B cell (primary cell): ENCODE measurements around the gene PCDH7. TPM values are rescaled to one million over a fixed set of nuclear protein-coding genes. Genes with fewer than 3 reads are reported as not detected.

Source experiments
- ATAC-seq: fragments of 200-7000 bp; cut with Tn5 transposase; one replicate; pipeline ENCODE4 v1.10.0; 2021; ENCODE audit warnings: low read depth, mild to moderate bottlenecking, moderate number of reproducible peaks, moderate library complexity
- CTCF ChIA-PET: fragments of 350-600 bp; sonication (Branson Sonifier 250); formaldehyde crosslinking; loops from one replicate; lab custom pipeline; 2021; ENCODE audit warnings: antibody characterized with exemption, inconsistent platforms; lab: Charles Lee
- POLR2A ChIA-PET: fragments of 350-600 bp; sonication (Branson Sonifier 250); formaldehyde crosslinking; loops from one replicate; lab custom pipeline; 2021; ENCODE audit warnings: antibody characterized with exemption; lab: Charles Lee
- DNase-seq: peaks from one replicate; pipeline ENCODE4 v3.0.0; 2013
- H2AFZ ChIP-seq: 2 replicates; pipeline ENCODE4 v1.6.1; 2012; ENCODE audit warnings: mild to moderate bottlenecking, low read depth, low read length; ENCODE audit not compliant: insufficient read depth, poor library complexity, severe bottlenecking
- H3K27ac ChIP-seq, 2 donors: 1 replicate in 1 of 2; 2 replicates in 1 of 2; pipeline ENCODE4 v1.5.1; 2012 to 2013; ENCODE audit warnings: low read length in 2 of 2, mild to moderate bottlenecking in 2 of 2, moderate library complexity in 1 of 2
- H3K27me3 ChIP-seq, 4 experiments: fragments of 200-600 bp in 1 of 4; sonication (generic) in 1 of 4; replicated peaks in 1 of 4; 1 replicate in 2 of 4; 2 replicates in 2 of 4; pipeline versions ENCODE4 v1.6.1 to v1.7.0; 2013 to 2016; ENCODE audit warnings: low read length in 3 of 4, mild to moderate bottlenecking in 2 of 4, mixed read lengths in 1 of 4, moderate library complexity in 1 of 4; ENCODE audit not compliant: insufficient read depth in 4 of 4, control insufficient read depth in 3 of 4; ENCODE audit errors: control extremely low read depth in 1 of 4
- H3K36me3 ChIP-seq, 2 experiments: replicated peaks in 1 of 2; 1 replicate in 1 of 2; 2 replicates in 1 of 2; pipeline versions ENCODE4 v1.6.1 to v1.7.1; 2013; ENCODE audit warnings: low read length in 1 of 2; ENCODE audit not compliant: insufficient read depth in 2 of 2, control insufficient read depth in 1 of 2; ENCODE audit errors: control extremely low read depth in 1 of 2, extremely low read depth in 1 of 2
- H3K4me1 ChIP-seq, 2 donors: fragments of 200-600 bp in 1 of 2; sonication (generic) in 1 of 2; 1 replicate in 1 of 2; 2 replicates in 1 of 2; pipeline versions ENCODE4 v1.5.1 to v1.6.1; 2013 to 2017; ENCODE audit warnings: low read length in 2 of 2; ENCODE audit not compliant: control insufficient read depth in 2 of 2, insufficient read depth in 2 of 2
- H3K4me2 ChIP-seq: replicated peaks from 2 replicates; pipeline ENCODE3; 2012; ENCODE audit warnings: mild to moderate bottlenecking, low read depth, low read length; ENCODE audit not compliant: poor library complexity, severe bottlenecking
- H3K4me3 ChIP-seq, 5 experiments: fragments of 200-600 bp in 1 of 5; sonication (generic) in 1 of 5; 1 replicate in 3 of 5; 2 replicates in 2 of 5; pipeline versions ENCODE4 v1.5.1 to v1.7.0; 2011 to 2016; ENCODE audit warnings: low read length in 4 of 5, mild to moderate bottlenecking in 4 of 5, low read depth in 2 of 5, control low read depth in 1 of 5, moderate library complexity in 1 of 5; ENCODE audit not compliant: insufficient read depth in 1 of 5; ENCODE audit errors: control extremely low read depth in 1 of 5, extremely low read depth in 1 of 5
- H3K79me2 ChIP-seq: fragments of 200-600 bp; sonication (generic); one replicate; pipeline ENCODE4 v1.6.0; 2016; ENCODE audit warnings: low read length; ENCODE audit not compliant: control insufficient read depth, insufficient read depth
- H3K9ac ChIP-seq: fragments of 200-600 bp; sonication (generic); 2 replicates; pipeline ENCODE4 v1.6.1; 2017; ENCODE audit warnings: mild to moderate bottlenecking, low read length, moderate library complexity
- H3K9me3 ChIP-seq, 3 donors: one replicate each; pipeline versions ENCODE4 v1.6.1 to v1.7.1; 2013; ENCODE audit warnings: low read length in 2 of 3; ENCODE audit not compliant: control insufficient read depth in 2 of 3, insufficient read depth in 1 of 3; ENCODE audit errors: control extremely low read depth in 1 of 3
- H4K20me1 ChIP-seq: 2 replicates; pipeline ENCODE4 v1.6.0; 2012; ENCODE audit warnings: mild to moderate bottlenecking, low read length; ENCODE audit not compliant: insufficient read depth, control insufficient read depth, poor library complexity, severe bottlenecking
- H3K27ac Mint-ChIP-seq: one replicate; pipeline ENCODE4 v1.8.0; 2021; ENCODE audit warnings: mixed read lengths
- H3K27me3 Mint-ChIP-seq: one replicate; pipeline ENCODE4 v1.8.0; 2021; ENCODE audit warnings: mixed read lengths
- H3K4me1 Mint-ChIP-seq: one replicate; pipeline ENCODE4 v1.8.0; 2021; ENCODE audit warnings: mixed read lengths
- H3K4me3 Mint-ChIP-seq: one replicate; pipeline ENCODE4 v1.8.0; 2021; ENCODE audit warnings: mixed read lengths
- H3K9me3 Mint-ChIP-seq: one replicate; pipeline ENCODE4 v1.8.0; 2022; ENCODE audit warnings: mixed read lengths; ENCODE audit not compliant: insufficient read depth
- EZH2 ChIP-seq: IDR thresholded peaks from 2 replicates; pipeline ENCODE4 v1.6.1; 2012; ENCODE audit warnings: borderline replicate concordance, low read depth, mild to moderate bottlenecking, moderate library complexity, low read length; ENCODE audit not compliant: insufficient read depth, poor library complexity, severe bottlenecking
- WGBS: methylation state at CpG from one replicate; pipeline ENCODE4 v1.1.5; 2013; ENCODE audit warnings: missing lambda C conversion rate; ENCODE audit not compliant: insufficient coverage; 5-methylcytosine and 5-hydroxymethylcytosine counted together
- intact Hi-C: fragments of 100-400 bp; cut with micrococcal nuclease; formaldehyde crosslinking; loops from one replicate; pipeline ENCODE4 v1.10.0; 2022
- polyA plus RNA-seq: library from polyadenylated mRNA; depleted of rRNA; stranded (reverse); fragments of >200 nt; gene quantifications from 2 replicates; pipeline ENCODE4 v1.2.3, GENCODE V29; 2012
- total RNA-seq, 2 donors: library from RNA; stranded (reverse); fragments of 120-200 nt in 1 of 2; gene quantifications; 1 replicate in 1 of 2; 2 replicates in 1 of 2; pipeline versions ENCODE4 v1.2.3 to v1.2.4, GENCODE V29; 2013 to 2022
- TF ChIP-seq, protein P1 (sequence below): fragments of 200-600 bp; IDR thresholded peaks from one replicate; pipeline ENCODE4 v1.8.0; 2022; ENCODE audit warnings: antibody characterized with exemption, mild to moderate bottlenecking

Gene PCDH7
- total and polyA plus RNA-seq, 2 donors (not counting 1 experiment from before 2014, with no cell fraction given): not detected

DNA sequence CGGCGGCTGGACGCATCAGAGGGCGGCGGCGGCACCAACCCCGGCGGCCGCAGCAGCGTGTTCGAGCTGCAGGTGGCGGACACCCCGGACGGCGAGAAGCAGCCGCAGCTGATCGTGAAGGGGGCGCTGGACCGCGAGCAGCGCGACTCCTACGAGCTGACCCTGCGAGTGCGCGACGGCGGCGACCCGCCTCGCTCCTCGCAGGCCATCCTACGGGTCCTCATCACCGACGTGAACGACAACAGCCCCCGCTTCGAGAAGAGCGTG is 1.9 kb downstream of the PCDH7 start:
- Histone ChIP-seq H3K4me3 (no peak overlapping the region), H3K27ac (no peak overlapping the region), H3K36me3 (no peaks in the 10 kb centered on the region), H3K9me3 (peaks cover 0 to 50% (median 0%) of the 10 kb centered on the region in 3 donors), H4K20me1 (no peaks in the 10 kb centered on the region), H3K4me1 (peaks cover 13% of the 10 kb centered on the region in 2 donors), H2AFZ (no peak overlapping the region), H3K4me2 (peak overlapping the region; percentile 39), H3K79me2 (no peaks in the 10 kb centered on the region), H3K27me3 (peaks cover 0 to 63% (median 20%) of the 10 kb centered on the region in 4 experiments), H3K9ac (no peak overlapping the region)
- DNase-seq: no peak
- no peak for ATAC-seq
- TF ChIP-seq, protein P1, sequence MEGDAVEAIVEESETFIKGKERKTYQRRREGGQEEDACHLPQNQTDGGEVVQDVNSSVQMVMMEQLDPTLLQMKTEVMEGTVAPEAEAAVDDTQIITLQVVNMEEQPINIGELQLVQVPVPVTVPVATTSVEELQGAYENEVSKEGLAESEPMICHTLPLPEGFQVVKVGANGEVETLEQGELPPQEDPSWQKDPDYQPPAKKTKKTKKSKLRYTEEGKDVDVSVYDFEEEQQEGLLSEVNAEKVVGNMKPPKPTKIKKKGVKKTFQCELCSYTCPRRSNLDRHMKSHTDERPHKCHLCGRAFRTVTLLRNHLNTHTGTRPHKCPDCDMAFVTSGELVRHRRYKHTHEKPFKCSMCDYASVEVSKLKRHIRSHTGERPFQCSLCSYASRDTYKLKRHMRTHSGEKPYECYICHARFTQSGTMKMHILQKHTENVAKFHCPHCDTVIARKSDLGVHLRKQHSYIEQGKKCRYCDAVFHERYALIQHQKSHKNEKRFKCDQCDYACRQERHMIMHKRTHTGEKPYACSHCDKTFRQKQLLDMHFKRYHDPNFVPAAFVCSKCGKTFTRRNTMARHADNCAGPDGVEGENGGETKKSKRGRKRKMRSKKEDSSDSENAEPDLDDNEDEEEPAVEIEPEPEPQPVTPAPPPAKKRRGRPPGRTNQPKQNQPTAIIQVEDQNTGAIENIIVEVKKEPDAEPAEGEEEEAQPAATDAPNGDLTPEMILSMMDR: no peak
- TF ChIP-seq EZH2: no peak
- ChIA-PET POLR2A (no interaction called here), CTCF (no interaction called here)
- H3K9me3 Mint-ChIP-seq: no peaks in the 10 kb centered on the region
- no peak overlapping the region for H3K27ac Mint-ChIP-seq
- peaks cover 10% of the 10 kb centered on the region for H3K4me1 Mint-ChIP-seq
- intact Hi-C loops: no loop called here
- H3K4me3 Mint-ChIP-seq: no peak overlapping the region
- H3K27me3 Mint-ChIP-seq: peaks cover 43% of the 10 kb centered on the region
- 6% methylated on average over 39 of the region's 39 CpGs for WGBS

DNA sequence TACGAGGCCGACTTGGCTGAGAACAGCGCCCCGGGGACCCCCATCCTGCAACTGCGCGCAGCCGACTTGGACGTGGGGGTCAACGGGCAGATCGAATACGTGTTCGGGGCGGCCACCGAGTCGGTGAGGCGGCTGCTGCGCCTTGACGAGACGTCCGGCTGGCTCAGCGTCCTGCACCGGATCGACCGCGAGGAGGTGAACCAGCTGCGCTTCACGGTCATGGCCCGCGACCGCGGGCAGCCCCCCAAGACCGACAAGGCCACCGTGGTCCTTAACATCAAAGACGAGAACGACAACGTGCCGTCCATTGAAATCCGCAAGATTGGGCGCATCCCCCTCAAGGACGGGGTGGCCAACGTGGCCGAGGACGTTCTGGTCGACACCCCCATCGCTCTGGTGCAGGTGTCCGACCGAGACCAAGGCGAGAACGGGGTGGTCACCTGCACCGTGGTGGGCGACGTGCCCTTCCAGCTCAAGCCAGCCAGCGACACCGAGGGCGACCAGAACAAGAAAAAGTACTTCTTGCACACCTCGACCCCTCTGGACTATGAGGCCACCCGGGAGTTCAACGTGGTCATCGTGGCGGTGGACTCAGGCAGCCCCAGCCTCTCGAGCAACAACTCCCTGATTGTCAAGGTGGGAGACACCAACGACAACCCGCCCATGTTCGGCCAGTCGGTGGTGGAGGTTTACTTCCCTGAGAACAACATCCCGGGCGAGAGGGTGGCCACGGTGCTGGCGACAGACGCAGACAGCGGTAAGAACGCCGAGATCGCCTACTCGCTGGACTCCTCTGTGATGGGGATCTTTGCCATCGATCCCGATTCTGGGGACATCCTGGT is 2.4 kb downstream of the PCDH7 start:
- Mint-ChIP-seq H3K4me3 (no peak overlapping the region), H3K4me1 (peaks cover 7% of the 10 kb centered on the region), H3K27ac (no peak overlapping the region), H3K9me3 (no peaks in the 10 kb centered on the region), H3K27me3 (peaks cover 41% of the 10 kb centered on the region)
- ATAC-seq (no peak), DNase-seq (no peak)
- ChIA-PET POLR2A (no interaction called here), CTCF (no interaction called here)
- intact Hi-C loops: no loop called here
- H3K36me3 ChIP-seq: no peaks in the 10 kb centered on the region
- peaks cover 0 to 44% (median 0%) of the 10 kb centered on the region in 3 donors for H3K9me3 ChIP-seq
- peaks cover 7 to 10% of the 10 kb centered on the region in 2 donors for H3K4me1 ChIP-seq
- 14% methylated on average over 77 of the region's 77 CpGs for WGBS
- peaks cover 0 to 57% (median 18%) of the 10 kb centered on the region in 4 experiments for H3K27me3 ChIP-seq
- peak overlapping the region; percentile 39 for H3K4me2 ChIP-seq
- H2AFZ ChIP-seq: no peak overlapping the region
- H3K9ac ChIP-seq: no peak overlapping the region
- no peaks in the 10 kb centered on the region for H3K79me2 ChIP-seq
- H4K20me1 ChIP-seq: no peaks in the 10 kb centered on the region
- H3K4me3 ChIP-seq: no peak overlapping the region
- TF ChIP-seq, protein P1: no peak
- TF ChIP-seq EZH2: no peak
- H3K27ac ChIP-seq: no peak overlapping the region
